Skeletal muscle tissue (tissue), 4 donors: ENCODE results near the gene RALB. TPM values are rescaled to one million over a fixed set of nuclear protein-coding genes. Genes with fewer than 3 reads are reported as not detected.

Experiments used
- H3K27ac ChIP-seq: one replicate; pipeline ENCODE4 v1.7.0; 2013; ENCODE audit warnings: mild to moderate bottlenecking, low read depth, low read length, inconsistent platforms
- H3K27me3 ChIP-seq, 3 donors: one replicate each; pipeline ENCODE4 v1.7.0; 2013; ENCODE audit warnings: low read length in 3 of 3; ENCODE audit not compliant: control insufficient read depth in 3 of 3, insufficient read depth in 3 of 3
- H3K36me3 ChIP-seq, 3 donors: one replicate each; pipeline ENCODE4 v1.7.0; 2013; ENCODE audit warnings: low read length in 3 of 3; ENCODE audit not compliant: control insufficient read depth in 3 of 3, insufficient read depth in 3 of 3
- H3K4me1 ChIP-seq, 3 donors: one replicate each; pipeline ENCODE4 v1.7.0; 2013; ENCODE audit warnings: low read length in 3 of 3, mild to moderate bottlenecking in 3 of 3; ENCODE audit not compliant: control insufficient read depth in 3 of 3, insufficient read depth in 3 of 3
- H3K4me3 ChIP-seq, 3 donors: one replicate each; pipeline ENCODE4 v1.7.0; 2013; ENCODE audit warnings: low read length in 3 of 3
- H3K9ac ChIP-seq, 3 donors: one replicate each; pipeline ENCODE4 v1.7.0; 2013; ENCODE audit warnings: low read length in 3 of 3, mild to moderate bottlenecking in 3 of 3, moderate library complexity in 2 of 3, low read depth in 1 of 3
- H3K9me3 ChIP-seq, 3 donors: one replicate each; pipeline ENCODE4 v1.7.0; 2013; ENCODE audit warnings: low read length in 3 of 3; ENCODE audit not compliant: control insufficient read depth in 3 of 3
- total RNA-seq: library from RNA; depleted of rRNA; stranded (reverse); fragments of >200 nt; gene quantifications from one replicate; pipeline ENCODE4 v1.2.3, GENCODE V29; 2014
- donor health status: Osteomylitis.

RALB gene
- total RNA-seq, 1 donor from 2014 or later: 36.0 TPM

GRCh38 chr2:120289221-120289906, 36.7 kb downstream of the RALB start:
- Histone ChIP-seq H3K4me3 (no peak overlapping the region), H3K27me3 (no peaks in the 10 kb centered on the region), H3K9ac (no peak overlapping the region), H3K36me3 (peaks cover 5 to 22% (median 21%) of the 10 kb centered on the region in 3 donors), H3K4me1 (no peaks in the 10 kb centered on the region), H3K27ac (no peak overlapping the region), H3K9me3 (no peaks in the 10 kb centered on the region)

GRCh38 chr2:120290737-120291136, 38.1 kb downstream of the RALB start:
- no peaks in the 10 kb centered on the region for H3K9me3 ChIP-seq
- no peaks in the 10 kb centered on the region for H3K4me1 ChIP-seq
- no peak overlapping the region for H3K4me3 ChIP-seq
- H3K27me3 ChIP-seq: no peaks in the 10 kb centered on the region
- no peak overlapping the region for H3K27ac ChIP-seq
- H3K36me3 ChIP-seq: peaks cover 5 to 32% (median 22%) of the 10 kb centered on the region in 3 donors
- no peak overlapping the region for H3K9ac ChIP-seq

- no peaks in the 10 kb centered on the region for H3K27me3 ChIP-seq
- no peaks in the 10 kb centered on the region for H3K9me3 ChIP-seq
- peaks cover 5 to 32% (median 22%) of the 10 kb centered on the region in 3 donors for H3K36me3 ChIP-seq
- H3K9ac ChIP-seq: no peak overlapping the region
- no peaks in the 10 kb centered on the region for H3K4me1 ChIP-seq
- H3K4me3 ChIP-seq: no peak overlapping the region
- no peak overlapping the region for H3K27ac ChIP-seq
Measured at GRCh38 chr2:120291401-120292311, 39.0 kb downstream of the RALB start.

GRCh38 chr2:120293096-120294007, 40.7 kb downstream of the RALB start:
- no peak overlapping the region for H3K4me3 ChIP-seq
- no peak overlapping the region for H3K9ac ChIP-seq
- H3K36me3 ChIP-seq: peaks cover 7 to 38% (median 26%) of the 10 kb centered on the region in 3 donors
- no peaks in the 10 kb centered on the region for H3K9me3 ChIP-seq
- no peaks in the 10 kb centered on the region for H3K27me3 ChIP-seq
- no peaks in the 10 kb centered on the region for H3K4me1 ChIP-seq
- no peak overlapping the region for H3K27ac ChIP-seq

GRCh38 chr2:120294008-120294340, 41.3 kb downstream of the RALB start:
- Histone ChIP-seq H3K9me3 (no peaks in the 10 kb centered on the region), H3K4me3 (no peak overlapping the region), H3K27ac (no peak overlapping the region), H3K4me1 (no peaks in the 10 kb centered on the region), H3K36me3 (peaks cover 10 to 39% (median 26%) of the 10 kb centered on the region in 3 donors), H3K9ac (no peak overlapping the region), H3K27me3 (no peaks in the 10 kb centered on the region)

GRCh38 chr2:120298173-120298835, 45.7 kb downstream of the RALB start:
- H3K4me3 ChIP-seq: no peak overlapping the region
- H3K27me3 ChIP-seq: no peaks in the 10 kb centered on the region
- no peak overlapping the region for H3K9ac ChIP-seq
- peaks cover 8 to 33% (median 10%) of the 10 kb centered on the region in 3 donors for H3K36me3 ChIP-seq
- H3K9me3 ChIP-seq: no peaks in the 10 kb centered on the region
- no peak overlapping the region for H3K27ac ChIP-seq
- no peaks in the 10 kb centered on the region for H3K4me1 ChIP-seq

- Histone ChIP-seq H3K36me3 (peaks cover 4 to 26% (median 8%) of the 10 kb centered on the region in 3 donors), H3K9ac (no peak overlapping the region), H3K4me3 (no peak overlapping the region), H3K27me3 (peaks cover 0 to 3% (median 0%) of the 10 kb centered on the region in 3 donors), H3K9me3 (no peaks in the 10 kb centered on the region), H3K4me1 (no peaks in the 10 kb centered on the region), H3K27ac (no peak overlapping the region)
Measured at GRCh38 chr2:120299004-120299403, 46.4 kb downstream of the RALB start.

- Histone ChIP-seq H3K4me1 (no peaks in the 10 kb centered on the region), H3K9me3 (no peaks in the 10 kb centered on the region), H3K27me3 (peaks cover 0 to 3% (median 0%) of the 10 kb centered on the region in 3 donors), H3K4me3 (no peak overlapping the region), H3K9ac (no peak overlapping the region), H3K36me3 (peaks cover 4 to 23% (median 8%) of the 10 kb centered on the region in 3 donors), H3K27ac (no peak overlapping the region)
Measured at GRCh38 chr2:120299561-120299960, 46.9 kb downstream of the RALB start.

- H3K9ac ChIP-seq: no peak overlapping the region
- H3K27ac ChIP-seq: no peak overlapping the region
- H3K4me1 ChIP-seq: no peaks in the 10 kb centered on the region
- peaks cover 4 to 17% (median 8%) of the 10 kb centered on the region in 3 donors for H3K36me3 ChIP-seq
- no peak overlapping the region for H3K4me3 ChIP-seq
- H3K27me3 ChIP-seq: peaks cover 0 to 3% (median 0%) of the 10 kb centered on the region in 3 donors
- no peaks in the 10 kb centered on the region for H3K9me3 ChIP-seq
Measured at GRCh38 chr2:120300385-120300784, 47.7 kb downstream of the RALB start.
